Body of pancreas (tissue), 4 donors: ENCODE results near the gene PKIB. TPM values are rescaled to one million over a fixed set of nuclear protein-coding genes. Genes with fewer than 3 reads are reported as not detected.

ENCODE experiments used
- ATAC-seq: fragments of 150-250 bp; one replicate; pipeline ENCODE4 v1.9.1; 2016
- DNase-seq, 4 donors: peaks; one replicate each; pipeline ENCODE4 v3.0.0-alpha.2; 2019
- H3K27ac ChIP-seq, 4 donors: fragments of 200-600 bp; sonication (generic); 1 replicate in 3 of 4; 2 replicates in 1 of 4; pipeline versions ENCODE4 v1.5.1 to v1.6.1; 2016 to 2019; ENCODE audit warnings: mild to moderate bottlenecking in 1 of 4, mixed read lengths in 1 of 4, moderate library complexity in 1 of 4
- H3K27me3 ChIP-seq, 2 donors: fragments of 200-600 bp; sonication (generic); one replicate each; pipeline ENCODE4 v1.6.0; 2016; ENCODE audit warnings: mild to moderate bottlenecking in 1 of 2
- H3K36me3 ChIP-seq, 2 donors: fragments of 200-600 bp; sonication (generic); replicated peaks in 1 of 2; 2 replicates each; pipeline ENCODE4 v1.5.1; 2016; ENCODE audit warnings: low read depth in 2 of 2; ENCODE audit not compliant: insufficient read depth in 1 of 2
- H3K4me1 ChIP-seq: fragments of 200-600 bp; sonication (generic); one replicate; pipeline ENCODE4 v1.6.0; 2016
- H3K4me3 ChIP-seq, 2 donors: fragments of 200-600 bp; sonication (generic); 1 replicate in 1 of 2; 2 replicates in 1 of 2; pipeline ENCODE4 v1.5.1; 2016 to 2019
- H3K9me3 ChIP-seq, 3 donors: fragments of 200-600 bp; sonication (generic); 1 replicate in 2 of 3; 2 replicates in 1 of 3; pipeline ENCODE4 v1.5.1; 2016
- POLR2A ChIP-seq, 3 donors: fragments of 450-650 bp; IDR thresholded peaks; one replicate each; pipeline ENCODE4 v1.6.1; 2016; ENCODE audit warnings: antibody characterized with exemption in 3 of 3, mild to moderate bottlenecking in 2 of 3
- WGBS, 2 donors: methylation state at CpG; one replicate each; pipeline ENCODE4 v1.1.5; 2017; 5-methylcytosine and 5-hydroxymethylcytosine counted together
- intact Hi-C: fragments of 100-400 bp; cut with DNase I; formaldehyde crosslinking; loops from one replicate; pipeline ENCODE4 v1.15.1; 2023
- total RNA-seq, 2 donors: library from RNA; depleted of rRNA; stranded (reverse); fragments of >200 nt; gene quantifications; one replicate each; pipeline ENCODE4 v1.1.0, GENCODE V29; 2016
- TF ChIP-seq, protein P1 (sequence below), 7 experiments: fragments of 450-650 bp in 4 of 7; fragments of 200-600 bp in 3 of 7; sonication (generic) in 3 of 7; IDR thresholded peaks; one replicate each; pipeline ENCODE4 v1.5.1; 2016 to 2019; ENCODE audit warnings: antibody characterized with exemption in 7 of 7

Gene PKIB
- total RNA-seq, 2 donors from 2014 or later, result 13.0 TPM; not detected in 1

DNA sequence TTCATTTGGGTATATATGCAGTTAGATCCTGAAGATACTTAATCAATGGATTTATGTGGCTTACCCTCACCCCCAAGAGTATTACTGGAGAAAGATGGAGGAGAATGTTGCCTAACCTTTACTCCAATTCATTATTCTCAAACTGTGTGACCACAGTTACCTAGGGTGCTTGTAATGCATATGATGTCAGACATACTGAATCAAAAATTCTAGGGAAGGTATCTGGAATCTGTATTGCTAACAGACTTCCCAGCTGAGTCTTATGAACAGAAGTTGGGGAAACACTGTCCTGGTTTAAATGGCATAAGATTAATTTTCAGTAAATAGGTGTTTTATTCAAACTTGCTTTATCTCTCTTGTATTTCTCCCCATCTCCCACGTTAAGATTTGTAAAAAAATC, 83.9 kb downstream of the PKIB start:
- ATAC-seq (no peak), DNase-seq (no peak)
- Histone ChIP-seq H3K9me3 (no peaks in the 10 kb centered on the region), H3K27me3 (no peaks in the 10 kb centered on the region), H3K4me1 (no peaks in the 10 kb centered on the region), H3K27ac (no peak overlapping the region), H3K4me3 (no peak overlapping the region), H3K36me3 (no peaks in the 10 kb centered on the region)
- intact Hi-C loops, result no loop called here
- no peak for TF ChIP-seq POLR2A (IDR thresholded peaks at IDR 0.05)
- TF ChIP-seq, protein P1, sequence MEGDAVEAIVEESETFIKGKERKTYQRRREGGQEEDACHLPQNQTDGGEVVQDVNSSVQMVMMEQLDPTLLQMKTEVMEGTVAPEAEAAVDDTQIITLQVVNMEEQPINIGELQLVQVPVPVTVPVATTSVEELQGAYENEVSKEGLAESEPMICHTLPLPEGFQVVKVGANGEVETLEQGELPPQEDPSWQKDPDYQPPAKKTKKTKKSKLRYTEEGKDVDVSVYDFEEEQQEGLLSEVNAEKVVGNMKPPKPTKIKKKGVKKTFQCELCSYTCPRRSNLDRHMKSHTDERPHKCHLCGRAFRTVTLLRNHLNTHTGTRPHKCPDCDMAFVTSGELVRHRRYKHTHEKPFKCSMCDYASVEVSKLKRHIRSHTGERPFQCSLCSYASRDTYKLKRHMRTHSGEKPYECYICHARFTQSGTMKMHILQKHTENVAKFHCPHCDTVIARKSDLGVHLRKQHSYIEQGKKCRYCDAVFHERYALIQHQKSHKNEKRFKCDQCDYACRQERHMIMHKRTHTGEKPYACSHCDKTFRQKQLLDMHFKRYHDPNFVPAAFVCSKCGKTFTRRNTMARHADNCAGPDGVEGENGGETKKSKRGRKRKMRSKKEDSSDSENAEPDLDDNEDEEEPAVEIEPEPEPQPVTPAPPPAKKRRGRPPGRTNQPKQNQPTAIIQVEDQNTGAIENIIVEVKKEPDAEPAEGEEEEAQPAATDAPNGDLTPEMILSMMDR (IDR thresholded peaks at IDR 0.05), result no peak
- 50 to 54% methylated on average over 1 of the region's 1 CpG for WGBS, 2 donors

DNA sequence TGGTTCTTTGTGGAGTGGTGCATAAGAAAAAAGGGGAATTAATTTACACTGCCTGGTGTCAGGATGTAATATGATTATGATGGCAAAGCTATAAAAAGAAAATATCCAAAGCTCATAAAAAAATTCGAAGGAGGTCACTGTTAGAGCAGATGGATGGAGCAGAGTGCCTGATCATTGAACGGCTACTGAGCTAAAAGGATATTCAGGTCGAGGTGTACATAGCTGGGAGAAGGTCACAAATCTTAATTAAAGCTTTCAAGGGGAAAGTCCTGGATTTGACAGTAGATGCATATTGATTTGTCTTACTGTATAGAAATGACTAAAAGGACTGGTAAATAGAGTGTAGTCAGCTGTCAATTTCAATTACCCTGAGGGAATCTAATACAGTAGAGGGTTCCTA, 84.4 kb downstream of the PKIB start:
- Histone ChIP-seq H3K4me3 (no peak overlapping the region), H3K4me1 (no peaks in the 10 kb centered on the region), H3K27me3 (no peaks in the 10 kb centered on the region), H3K27ac (no peak overlapping the region), H3K36me3 (no peaks in the 10 kb centered on the region), H3K9me3 (no peaks in the 10 kb centered on the region)
- 59 to 75% methylated on average over 3 of the region's 3 CpGs for WGBS, 2 donors
- intact Hi-C loops, result no loop called here
- DNase-seq, result no peak
- TF ChIP-seq, protein P1 (IDR thresholded peaks at IDR 0.05), result no peak
- no peak for TF ChIP-seq POLR2A (IDR thresholded peaks at IDR 0.05)
- ATAC-seq, result no peak

DNA sequence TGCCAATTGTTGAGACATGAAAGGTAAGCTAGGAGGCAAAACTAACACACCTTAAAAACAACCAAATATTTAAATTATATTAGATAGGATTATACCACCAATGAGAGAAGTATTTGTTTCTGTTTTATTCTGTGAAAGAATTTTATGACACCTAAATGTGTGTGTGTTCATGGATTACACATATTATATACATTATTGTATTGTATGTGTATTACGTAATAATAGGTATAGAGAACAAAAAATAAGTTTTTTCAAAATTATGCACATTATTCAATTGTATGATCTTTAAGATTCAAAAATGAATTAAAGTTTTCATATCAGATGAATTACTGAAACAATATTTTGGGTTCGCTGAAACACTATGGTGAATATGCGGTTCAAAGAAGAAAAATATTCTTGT, 85.0 kb downstream of the PKIB start:
- DNase-seq (no peak), ATAC-seq (no peak)
- TF ChIP-seq, protein P1 (IDR thresholded peaks at IDR 0.05), result no peak
- TF ChIP-seq POLR2A (IDR thresholded peaks at IDR 0.05), result no peak
- no peaks in the 10 kb centered on the region for H3K27me3 ChIP-seq
- intact Hi-C loops, result no loop called here
- H3K4me3 ChIP-seq, result no peak overlapping the region
- no peaks in the 10 kb centered on the region for H3K4me1 ChIP-seq
- no peak overlapping the region for H3K27ac ChIP-seq
- H3K9me3 ChIP-seq, result no peaks in the 10 kb centered on the region
- 63 to 81% methylated on average over 3 of the region's 3 CpGs for WGBS, 2 donors
- H3K36me3 ChIP-seq, result no peaks in the 10 kb centered on the region

- no peak overlapping the region for H3K27ac ChIP-seq
- H3K27me3 ChIP-seq, result no peaks in the 10 kb centered on the region
- H3K36me3 ChIP-seq, result no peaks in the 10 kb centered on the region
- no peaks in the 10 kb centered on the region for H3K9me3 ChIP-seq
- H3K4me1 ChIP-seq, result no peaks in the 10 kb centered on the region
- no peak overlapping the region for H3K4me3 ChIP-seq
- intact Hi-C loops, result no loop called here
- DNase-seq, result no peak
- ATAC-seq, result no peak
- 65 to 75% methylated on average over 2 of the region's 2 CpGs for WGBS, 2 donors
- TF ChIP-seq, protein P1 (IDR thresholded peaks at IDR 0.05), result no peak
- TF ChIP-seq POLR2A (IDR thresholded peaks at IDR 0.05), result no peak
Measured at GRCh38 chr6:122696079-122696478, 85.9 kb downstream of the PKIB start.

DNA sequence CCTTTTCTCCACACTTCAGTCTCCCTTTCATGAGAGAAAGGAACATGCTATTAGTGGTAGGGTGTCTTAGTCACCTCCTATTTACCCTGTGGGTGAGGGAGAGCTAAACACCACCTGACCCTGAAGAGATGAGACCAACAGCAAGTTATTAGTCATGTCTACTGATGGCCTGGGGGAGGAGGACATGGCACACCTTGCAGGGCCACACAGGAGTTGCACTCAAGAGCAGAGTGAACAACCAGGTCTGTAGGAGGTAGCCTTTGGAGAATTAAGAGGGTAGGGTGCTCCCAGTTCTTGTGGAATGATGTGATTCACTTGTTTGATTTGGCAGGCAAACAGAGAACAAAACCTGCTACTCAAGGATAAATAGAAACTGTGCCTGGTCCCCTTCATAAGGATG, 86.6 kb downstream of the PKIB start:
- DNase-seq (no peak), ATAC-seq (no peak)
- Histone ChIP-seq H3K27me3 (no peaks in the 10 kb centered on the region), H3K9me3 (no peaks in the 10 kb centered on the region), H3K27ac (no peak overlapping the region), H3K4me1 (no peaks in the 10 kb centered on the region), H3K36me3 (no peaks in the 10 kb centered on the region), H3K4me3 (no peak overlapping the region)
- intact Hi-C loops, result no loop called here
- no peak for TF ChIP-seq POLR2A (IDR thresholded peaks at IDR 0.05)
- TF ChIP-seq, protein P1 (IDR thresholded peaks at IDR 0.05), result no peak
